GM19372 (cell line): ENCODE measurements around the gene MX1.

Source experiments
- ATAC-seq: cut with Tn5 transposase; IDR thresholded peaks from one replicate; pipeline ENCODE4 v1.9.1; 2021; ENCODE audit warnings: mild to moderate bottlenecking, low read depth, moderate library complexity; ENCODE audit not compliant: unreplicated experiment

MX1 gene, protein sequence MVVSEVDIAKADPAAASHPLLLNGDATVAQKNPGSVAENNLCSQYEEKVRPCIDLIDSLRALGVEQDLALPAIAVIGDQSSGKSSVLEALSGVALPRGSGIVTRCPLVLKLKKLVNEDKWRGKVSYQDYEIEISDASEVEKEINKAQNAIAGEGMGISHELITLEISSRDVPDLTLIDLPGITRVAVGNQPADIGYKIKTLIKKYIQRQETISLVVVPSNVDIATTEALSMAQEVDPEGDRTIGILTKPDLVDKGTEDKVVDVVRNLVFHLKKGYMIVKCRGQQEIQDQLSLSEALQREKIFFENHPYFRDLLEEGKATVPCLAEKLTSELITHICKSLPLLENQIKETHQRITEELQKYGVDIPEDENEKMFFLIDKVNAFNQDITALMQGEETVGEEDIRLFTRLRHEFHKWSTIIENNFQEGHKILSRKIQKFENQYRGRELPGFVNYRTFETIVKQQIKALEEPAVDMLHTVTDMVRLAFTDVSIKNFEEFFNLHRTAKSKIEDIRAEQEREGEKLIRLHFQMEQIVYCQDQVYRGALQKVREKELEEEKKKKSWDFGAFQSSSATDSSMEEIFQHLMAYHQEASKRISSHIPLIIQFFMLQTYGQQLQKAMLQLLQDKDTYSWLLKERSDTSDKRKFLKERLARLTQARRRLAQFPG

DNA sequence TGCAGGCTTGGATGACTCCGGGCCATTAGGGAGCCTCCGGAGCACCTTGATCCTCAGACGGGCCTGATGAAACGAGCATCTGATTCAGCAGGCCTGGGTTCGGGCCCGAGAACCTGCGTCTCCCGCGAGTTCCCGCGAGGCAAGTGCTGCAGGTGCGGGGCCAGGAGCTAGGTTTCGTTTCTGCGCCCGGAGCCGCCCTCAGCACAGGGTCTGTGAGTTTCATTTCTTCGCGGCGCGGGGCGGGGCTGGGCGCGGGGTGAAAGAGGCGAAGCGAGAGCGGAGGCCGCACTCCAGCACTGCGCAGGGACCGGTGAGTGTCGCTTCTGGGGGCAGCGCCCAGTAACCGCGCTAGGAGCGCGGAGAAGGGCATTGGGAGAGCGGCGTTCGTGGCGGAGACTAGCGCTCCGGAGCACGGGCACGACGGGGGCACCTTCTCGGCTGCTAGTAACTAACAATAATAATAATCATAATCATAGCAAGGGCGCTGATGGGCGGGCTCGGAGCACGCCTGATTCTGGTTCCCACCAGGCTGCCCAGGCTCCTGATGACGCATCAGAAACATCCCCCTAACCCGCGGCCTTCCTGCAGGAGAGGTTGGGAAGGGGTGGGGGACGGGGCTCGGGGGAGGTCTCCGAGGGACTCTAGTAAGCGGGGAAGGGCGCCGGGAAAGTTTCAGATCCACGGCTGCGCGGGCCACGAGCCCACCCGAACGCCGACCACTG lies at the start of gene MX1:
TSS of gene MX1 (plus strand) at position 286 of the 722 bp plus-strand sequence. CDS start 5,832 bp downstream, outside the sequence.
- ATAC-seq, result peak; percentile 73

DNA sequence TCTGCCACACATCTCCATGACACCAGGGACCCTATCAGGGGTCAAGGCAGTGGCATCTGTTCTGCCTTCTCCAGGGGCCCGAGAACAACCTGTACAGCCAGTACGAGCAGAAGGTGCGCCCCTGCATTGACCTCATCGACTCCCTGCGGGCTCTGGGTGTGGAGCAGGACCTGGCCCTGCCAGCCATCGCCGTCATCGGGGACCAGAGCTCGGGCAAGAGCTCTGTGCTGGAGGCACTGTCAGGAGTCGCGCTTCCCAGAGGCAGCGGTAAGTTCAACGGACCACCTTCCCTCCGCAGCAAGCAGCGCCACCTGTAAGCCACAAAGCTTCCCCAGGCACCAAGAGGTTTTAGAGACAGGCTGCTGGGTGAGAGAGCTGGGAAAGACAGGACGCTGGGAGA lies 48.3 kb upstream of the MX1 start:
- ATAC-seq, result no peak

DNA sequence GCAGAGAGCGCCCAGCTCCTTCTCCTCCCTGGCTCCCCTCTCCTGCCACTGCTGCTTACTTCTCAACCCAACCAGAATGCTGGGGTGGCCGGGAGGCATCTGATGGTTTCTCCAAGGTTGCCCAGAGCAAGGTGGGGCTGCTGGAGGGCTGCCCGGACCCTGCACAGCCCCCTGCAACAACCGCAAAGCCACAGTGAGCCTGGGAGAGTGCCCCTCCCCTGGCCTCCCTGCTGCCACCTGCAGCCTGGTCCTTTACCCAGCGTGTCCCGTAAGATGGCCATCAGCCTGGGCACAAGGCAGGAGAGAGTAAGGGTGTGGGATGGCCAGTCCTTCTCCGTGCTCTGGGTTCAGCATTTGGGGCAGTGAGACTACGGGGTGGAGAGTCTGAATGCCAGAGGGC lies 47.2 kb upstream of the MX1 start:
- ATAC-seq, result no peak

DNA sequence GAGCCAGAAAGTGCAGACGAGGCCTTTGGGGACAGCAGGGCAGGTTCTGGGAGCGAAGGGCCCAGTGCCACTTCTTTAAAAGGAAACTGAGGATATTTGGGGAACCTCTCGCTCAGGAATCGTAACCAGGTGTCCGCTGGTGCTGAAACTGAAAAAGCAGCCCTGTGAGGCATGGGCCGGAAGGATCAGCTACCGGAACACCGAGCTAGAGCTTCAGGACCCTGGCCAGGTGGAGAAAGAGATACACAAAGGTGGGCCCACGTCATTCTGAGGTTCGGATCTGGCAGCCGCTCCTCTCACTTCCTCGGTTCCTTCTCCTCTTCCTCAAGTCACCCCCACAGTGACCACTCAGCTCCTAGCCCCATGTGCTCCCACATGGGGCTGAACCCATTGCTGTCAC lies 46.1 kb upstream of the MX1 start:
- ATAC-seq, result no peak

DNA sequence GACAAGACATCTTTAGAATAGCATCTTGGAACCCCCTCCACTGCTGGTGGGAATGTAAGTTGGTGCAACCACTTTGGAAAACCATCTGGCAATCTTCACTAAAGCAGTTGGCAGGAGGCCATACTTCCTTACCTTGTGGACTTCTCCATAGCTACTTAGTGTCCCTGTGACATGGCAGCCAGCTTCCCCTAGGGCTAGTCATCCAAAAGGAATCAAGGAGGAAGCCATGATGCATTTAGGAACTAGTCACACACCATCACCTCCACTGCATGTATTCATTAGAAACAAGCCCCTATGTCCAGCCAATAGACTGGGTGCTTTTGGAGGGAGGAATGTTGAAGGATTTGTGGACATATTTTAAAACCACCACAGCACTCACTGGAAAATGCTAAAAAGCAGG lies 44.3 kb upstream of the MX1 start:
- no peak for ATAC-seq

DNA sequence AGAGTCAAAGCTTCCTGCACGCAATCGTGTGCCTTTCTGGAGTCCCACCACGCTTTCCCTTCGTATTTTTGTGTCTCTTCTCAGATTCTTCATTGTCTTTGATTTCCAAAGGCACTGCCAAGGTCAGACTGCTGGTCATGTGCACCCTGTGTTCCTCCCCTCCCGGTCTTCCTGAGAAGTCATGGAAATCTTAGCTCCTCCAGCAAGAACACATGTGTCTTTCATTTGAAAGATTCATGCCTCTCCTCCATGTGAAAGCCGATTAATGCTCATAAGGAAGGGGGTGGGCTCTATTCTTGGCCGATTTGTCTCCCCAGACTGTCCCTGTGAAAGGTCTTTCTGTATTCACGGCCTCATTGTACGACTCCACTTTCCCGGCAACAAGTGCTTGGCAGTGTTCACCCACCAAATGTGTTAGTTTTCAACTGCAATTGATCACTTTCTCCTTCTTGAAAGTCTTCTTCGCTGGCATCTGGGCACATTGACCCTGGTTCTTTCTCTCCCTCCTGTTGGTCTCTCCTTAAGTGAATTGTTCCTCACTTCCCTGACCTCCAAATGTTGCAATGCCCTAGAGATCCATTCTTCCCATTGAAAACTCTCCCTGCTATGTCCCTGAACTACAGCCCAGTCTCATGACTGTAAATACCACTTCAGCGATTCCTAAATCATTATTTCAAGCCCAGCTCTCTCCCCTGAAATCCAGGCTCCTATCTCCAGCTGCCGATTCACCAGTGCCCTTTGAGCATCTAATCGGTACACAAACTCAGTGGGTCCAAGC lies 38.8 kb upstream of the MX1 start:
- no peak for ATAC-seq

DNA sequence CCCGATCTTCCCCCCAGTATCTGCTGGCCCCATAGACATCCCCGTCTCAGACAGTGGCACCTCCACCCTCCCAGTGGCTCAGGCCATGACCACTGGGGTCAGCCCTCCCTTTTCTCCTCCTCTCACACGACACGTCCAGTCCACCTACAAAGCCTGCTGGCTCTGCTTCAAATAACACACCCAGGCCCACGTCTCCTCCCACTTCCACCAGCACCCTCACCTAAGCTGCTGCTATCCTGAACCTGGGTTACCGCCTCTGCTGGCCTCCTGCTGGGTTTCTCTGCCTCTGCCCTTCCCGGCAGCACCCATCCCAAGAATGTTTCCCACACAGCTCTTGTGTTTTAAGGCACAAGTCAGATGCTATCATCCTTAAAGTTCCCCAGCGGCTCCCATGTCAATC lies 38.2 kb upstream of the MX1 start:
- no peak for ATAC-seq

DNA sequence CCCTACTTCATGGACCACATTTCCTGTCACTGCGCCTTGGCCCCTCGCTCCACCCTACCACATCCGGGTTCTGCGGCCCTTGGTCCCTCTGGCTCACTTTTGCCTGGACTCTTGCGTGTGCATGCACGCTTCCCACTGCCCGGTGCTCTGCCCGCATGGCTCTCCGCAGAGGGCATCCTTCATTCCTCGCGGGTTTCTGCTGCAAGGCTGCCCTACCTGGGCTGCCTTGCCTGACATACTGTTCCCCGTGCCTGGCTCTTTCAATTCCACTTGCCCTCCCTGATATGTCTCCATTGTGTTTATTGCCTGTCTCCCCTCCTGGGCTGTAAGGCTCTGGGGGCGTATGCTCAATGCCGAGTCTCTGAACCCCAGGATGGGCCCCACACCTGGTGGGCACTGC lies 37.8 kb upstream of the MX1 start:
- no peak for ATAC-seq

DNA sequence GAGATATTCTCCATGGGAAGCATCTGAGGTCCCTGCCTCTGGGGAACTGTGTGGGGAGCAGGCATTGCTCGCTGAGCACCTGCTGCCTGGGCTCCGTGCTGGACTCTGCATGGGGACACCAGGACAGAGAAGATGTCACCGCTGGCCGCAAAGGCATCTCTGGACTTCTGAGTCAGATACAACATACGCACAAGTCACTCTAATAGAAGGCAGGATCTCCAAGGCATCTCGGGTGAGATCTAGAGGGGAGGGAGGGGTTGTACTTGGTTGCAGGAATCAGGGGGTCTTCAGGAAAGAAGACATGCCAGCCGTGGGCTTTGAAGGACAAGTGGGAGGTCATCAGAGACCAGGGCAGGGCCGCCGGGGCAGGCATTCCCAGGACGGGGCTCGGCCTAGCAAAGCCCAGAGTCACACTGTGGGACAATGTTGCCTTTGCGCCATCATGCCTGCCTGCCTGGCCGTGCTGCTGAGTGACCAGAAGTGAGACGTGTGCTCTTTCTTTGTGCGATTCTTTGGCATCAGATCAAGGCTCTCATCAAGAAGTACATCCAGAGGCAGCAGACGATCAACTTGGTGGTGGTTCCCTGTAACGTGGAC lies 35.9 kb upstream of the MX1 start:
- ATAC-seq, result no peak

DNA sequence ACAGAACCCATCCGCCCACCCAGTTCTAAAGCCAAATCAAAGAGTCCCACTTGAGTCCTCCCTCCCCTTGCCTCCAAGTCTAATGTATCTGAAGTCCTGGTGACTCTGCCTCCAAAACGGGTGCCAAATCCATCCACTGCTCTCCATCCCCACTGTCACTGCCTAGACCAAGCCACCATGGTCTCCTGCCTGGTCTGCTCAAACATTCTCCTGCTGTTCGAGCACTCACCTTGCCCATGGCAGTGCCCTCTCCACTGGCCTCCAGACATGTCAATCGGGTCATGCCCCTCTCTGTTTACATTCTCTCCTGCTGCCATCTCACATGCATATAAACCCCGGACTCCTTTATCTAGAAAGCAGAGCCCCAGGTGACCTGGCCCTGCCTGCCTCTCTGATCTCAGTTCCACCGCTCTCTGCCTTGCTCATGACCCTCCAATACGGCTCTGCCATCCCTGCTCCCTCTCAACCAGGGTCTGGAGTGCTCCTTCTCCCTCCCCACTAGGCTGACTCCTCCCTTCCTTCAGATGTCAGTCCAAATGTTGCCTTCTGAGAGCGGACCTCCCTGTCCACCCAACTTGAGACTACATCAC lies 32.1 kb upstream of the MX1 start:
- no peak for ATAC-seq

DNA sequence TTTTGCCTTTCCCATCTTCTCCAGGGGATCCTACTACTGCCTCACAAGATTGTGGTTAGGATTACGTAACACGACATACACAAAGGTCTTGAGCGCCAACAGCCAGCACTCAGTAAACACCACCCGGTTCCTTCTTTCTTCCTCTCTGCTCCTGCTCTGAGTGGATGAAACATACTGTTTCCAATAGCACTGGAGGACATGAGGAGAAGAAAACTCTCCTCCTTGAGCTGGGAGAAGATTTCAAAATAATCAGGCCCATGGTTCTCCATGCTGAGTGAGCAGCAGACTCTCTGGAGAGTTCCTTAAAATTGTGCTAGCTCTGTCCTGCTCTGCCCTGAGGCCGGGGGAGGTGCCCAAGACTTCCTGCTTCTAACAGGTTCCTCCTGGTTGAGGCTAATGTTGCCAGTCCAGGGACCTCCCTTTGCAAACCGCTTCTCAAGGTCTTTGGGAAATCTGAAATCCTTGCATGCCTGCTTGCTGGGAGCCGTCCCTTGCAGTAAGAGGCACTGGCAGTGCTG lies 29.4 kb upstream of the MX1 start:
- no peak for ATAC-seq

DNA sequence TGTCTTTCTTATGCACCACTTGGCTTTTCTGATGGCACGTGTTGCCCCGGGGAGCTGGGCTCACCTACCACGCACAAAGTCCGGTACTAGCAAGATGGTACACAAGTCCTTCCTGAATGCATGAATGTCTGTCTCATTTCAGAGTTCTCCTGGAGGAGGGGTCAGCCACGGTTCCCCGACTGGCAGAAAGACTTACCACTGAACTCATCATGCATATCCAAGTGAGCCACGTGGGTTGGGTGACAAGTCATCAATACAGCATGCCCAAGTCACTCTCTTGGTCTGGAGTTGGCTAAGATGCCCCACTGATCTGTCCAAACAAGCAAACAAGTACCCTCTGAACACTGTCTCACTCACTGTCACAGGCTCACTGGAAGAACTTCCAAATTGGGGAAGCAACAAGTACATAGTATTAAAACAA lies 28.6 kb upstream of the MX1 start:
- ATAC-seq, result no peak

DNA sequence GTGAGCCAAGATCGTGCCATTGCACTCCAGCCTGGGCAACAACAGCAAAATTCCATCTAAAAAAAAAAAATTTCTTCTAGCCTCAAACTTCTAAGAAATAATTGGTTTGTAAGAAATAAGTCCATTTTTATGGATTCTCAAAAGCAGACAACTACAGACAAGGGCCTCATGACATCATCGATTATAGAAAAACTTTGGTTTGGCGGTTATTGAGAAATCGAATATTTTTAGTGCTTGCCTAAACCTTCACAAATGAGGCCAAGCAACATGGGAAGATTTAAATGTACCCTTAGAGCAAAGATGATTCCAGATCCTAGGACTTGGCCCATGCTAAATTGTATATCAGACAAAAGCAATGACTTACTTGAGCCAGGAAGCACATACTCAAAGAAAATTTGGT lies 27.8 kb upstream of the MX1 start:
- no peak for ATAC-seq

DNA sequence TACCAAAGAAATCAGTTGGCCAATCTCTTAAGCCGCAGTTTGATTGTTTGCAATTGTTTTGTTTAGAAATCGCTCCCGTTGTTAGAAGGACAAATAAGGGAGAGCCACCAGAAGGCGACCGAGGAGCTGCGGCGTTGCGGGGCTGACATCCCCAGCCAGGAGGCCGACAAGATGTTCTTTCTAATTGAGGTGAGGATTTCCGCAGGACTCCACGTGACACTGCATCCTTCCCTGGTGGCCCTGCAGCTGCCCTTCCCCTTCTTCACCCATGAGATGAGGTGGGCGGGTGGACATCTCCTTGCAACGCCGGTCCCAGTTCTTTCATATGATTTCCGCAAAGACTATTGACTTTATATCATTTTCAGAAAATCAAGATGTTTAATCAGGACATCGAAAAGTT lies 27.2 kb upstream of the MX1 start:
- no peak for ATAC-seq

DNA sequence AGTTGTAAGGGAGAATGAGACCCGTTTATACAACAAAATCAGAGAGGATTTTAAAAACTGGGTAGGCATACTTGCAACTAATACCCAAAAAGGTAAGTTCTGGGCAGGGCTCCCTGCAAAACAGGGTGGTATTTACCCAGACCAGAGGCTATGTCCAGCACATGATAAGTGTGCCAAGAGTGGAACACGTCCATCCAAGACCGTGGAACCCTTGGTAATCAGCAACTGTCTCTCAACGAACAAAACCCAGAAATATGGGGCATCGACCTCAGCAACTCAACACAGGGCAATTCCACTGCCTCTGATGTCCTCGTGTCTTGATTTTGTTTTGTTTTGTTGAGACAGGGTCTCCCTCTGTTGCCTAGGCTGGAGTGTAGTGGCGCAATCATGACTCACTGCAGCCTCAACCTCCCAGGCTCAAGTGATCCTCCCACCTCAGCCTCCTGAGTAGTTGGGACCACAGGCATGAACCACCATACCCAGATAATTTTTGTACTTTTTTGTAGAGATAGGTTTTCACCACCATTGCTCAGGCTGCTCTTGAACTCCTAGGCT lies 26.7 kb upstream of the MX1 start:
- no peak for ATAC-seq

DNA sequence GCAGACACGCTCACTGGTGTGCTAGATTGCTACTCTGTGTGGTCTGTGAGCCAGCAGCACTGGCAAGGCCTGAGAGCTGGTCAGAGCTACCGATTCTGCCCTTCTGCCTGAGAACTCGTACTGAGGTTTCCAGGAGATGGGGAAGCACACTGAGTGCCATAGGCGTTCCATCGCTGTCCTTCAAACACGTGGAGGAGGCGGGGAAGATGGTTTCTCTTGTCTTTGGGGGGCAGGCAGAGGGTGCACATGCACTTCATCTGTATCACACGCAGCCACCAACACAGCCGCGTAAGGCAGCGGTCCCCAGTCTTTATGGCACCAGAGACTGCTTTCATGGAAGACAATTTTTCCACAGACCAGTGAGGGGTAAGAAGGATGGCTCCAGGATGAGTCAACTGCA lies 23.8 kb upstream of the MX1 start:
- ATAC-seq, result no peak

DNA sequence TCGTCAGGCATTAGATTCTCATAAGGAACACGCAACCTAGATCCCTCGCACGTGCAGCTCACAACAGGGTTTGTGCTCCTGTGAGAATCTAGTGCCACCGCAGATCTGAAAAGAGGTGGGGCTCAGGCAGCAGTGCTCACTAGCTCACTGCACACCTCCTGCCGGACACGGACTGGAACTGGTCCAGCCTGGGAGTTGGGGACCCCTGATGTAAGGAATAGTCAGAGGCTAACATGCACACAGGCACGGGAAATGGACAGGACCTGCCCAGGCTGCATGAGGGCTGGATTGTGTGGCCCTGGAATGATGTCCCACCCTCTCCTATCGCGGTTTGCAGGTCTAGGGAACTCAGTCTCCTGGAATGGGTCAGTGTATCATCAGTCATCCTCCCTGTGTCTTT lies 23.2 kb upstream of the MX1 start:
- no peak for ATAC-seq

DNA sequence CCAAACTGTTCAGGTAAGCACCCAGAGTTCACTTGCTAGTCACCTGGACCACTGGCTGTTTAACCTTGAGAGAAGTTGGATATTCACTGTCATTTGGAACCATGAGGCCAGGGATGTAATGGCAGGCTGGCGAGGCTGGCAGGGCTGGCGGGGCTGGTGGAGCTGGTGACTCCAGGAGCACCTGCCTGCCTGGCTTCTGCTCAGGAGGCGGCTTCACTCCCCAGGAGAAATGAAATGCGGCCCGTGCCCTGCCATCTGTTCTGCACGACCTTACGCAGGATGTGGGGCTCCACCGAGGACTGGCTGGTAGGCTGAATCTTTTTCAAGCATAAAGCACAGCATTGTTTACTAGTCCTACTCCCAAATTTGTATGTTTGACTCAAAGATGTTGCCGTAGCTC lies 22.7 kb upstream of the MX1 start:
- ATAC-seq, result no peak

DNA sequence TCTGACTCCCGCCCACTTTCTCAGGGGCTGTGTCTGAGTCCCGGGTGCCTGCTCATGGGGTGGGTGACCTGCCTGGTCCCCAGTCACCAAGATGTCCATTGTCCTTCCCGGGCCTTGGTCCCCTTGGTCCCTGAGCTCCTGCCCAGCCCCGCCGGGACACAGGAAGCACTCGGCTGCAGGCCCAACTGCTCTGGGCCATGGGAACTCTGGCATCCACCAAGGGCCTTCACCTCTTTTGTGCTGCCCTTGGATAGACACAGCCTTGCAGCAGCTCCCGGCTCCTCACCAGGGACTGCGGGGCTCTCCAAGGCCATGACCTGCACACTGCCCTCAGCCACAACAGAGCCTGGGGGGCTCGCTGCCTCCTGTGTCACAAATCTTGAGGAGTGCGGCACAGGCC lies 22.1 kb upstream of the MX1 start:
- no peak for ATAC-seq

DNA sequence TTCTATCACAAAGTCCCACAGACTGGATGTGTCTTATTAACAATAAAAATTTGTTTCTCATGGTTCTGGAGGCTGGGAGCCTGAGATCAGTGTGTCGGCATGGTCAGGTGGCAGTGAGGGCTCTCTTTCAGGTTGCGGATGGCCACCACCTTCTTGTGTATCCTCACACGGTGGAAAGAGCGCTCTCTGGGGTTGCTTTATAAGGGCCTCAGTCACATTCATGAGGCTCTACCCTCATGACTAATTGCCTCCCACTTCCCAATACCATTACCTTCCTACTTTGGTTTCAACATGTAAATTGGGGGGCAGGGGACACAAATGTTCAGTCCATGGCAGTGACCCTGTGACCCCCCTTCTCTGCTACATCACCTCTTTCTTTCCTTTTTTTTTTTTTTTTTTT lies 20.7 kb upstream of the MX1 start:
- ATAC-seq, result no peak
